Activated CD8-positive, alpha-beta memory T cell treated with anti-CD3 and anti-CD28 coated beads, Interleukin-2, amount 50 U/mL, for 48 hours (primary cell): ENCODE data around the gene LAMA5.

Experiments used
- DNase-seq: peaks from one replicate; pipeline ENCODE4 v3.0.0-alpha.2; 2020

LAMA5 gene, protein sequence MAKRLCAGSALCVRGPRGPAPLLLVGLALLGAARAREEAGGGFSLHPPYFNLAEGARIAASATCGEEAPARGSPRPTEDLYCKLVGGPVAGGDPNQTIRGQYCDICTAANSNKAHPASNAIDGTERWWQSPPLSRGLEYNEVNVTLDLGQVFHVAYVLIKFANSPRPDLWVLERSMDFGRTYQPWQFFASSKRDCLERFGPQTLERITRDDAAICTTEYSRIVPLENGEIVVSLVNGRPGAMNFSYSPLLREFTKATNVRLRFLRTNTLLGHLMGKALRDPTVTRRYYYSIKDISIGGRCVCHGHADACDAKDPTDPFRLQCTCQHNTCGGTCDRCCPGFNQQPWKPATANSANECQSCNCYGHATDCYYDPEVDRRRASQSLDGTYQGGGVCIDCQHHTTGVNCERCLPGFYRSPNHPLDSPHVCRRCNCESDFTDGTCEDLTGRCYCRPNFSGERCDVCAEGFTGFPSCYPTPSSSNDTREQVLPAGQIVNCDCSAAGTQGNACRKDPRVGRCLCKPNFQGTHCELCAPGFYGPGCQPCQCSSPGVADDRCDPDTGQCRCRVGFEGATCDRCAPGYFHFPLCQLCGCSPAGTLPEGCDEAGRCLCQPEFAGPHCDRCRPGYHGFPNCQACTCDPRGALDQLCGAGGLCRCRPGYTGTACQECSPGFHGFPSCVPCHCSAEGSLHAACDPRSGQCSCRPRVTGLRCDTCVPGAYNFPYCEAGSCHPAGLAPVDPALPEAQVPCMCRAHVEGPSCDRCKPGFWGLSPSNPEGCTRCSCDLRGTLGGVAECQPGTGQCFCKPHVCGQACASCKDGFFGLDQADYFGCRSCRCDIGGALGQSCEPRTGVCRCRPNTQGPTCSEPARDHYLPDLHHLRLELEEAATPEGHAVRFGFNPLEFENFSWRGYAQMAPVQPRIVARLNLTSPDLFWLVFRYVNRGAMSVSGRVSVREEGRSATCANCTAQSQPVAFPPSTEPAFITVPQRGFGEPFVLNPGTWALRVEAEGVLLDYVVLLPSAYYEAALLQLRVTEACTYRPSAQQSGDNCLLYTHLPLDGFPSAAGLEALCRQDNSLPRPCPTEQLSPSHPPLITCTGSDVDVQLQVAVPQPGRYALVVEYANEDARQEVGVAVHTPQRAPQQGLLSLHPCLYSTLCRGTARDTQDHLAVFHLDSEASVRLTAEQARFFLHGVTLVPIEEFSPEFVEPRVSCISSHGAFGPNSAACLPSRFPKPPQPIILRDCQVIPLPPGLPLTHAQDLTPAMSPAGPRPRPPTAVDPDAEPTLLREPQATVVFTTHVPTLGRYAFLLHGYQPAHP (N-terminal part only)

DNA sequence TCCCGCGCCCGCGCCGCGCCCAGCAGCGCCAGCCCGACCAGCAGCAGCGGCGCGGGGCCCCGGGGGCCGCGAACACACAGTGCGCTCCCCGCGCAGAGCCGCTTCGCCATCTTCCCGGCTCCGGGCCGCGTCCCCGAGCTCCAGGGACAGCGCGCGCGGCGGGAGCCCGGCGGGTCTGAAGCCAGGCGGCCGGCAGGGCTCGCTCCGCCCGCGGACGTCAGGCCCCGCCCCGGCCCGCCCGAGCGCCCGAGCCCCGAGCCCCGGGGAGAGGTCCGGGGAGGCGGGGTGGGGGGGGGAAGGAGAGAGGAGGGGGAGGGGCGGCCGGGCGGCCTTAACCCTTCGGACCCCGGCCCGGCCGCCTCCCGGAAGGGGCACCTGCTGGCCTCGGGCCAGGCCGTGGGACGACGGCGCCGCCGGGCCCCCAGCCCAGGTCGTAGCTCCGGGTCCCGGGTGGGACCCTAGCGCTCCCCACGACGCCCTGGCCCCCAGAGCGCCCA is at the start of gene LAMA5:
Gene LAMA5, minus strand, starts transcription at position 177 of the 497 bp plus-strand sequence. Its CDS starts 67 bp downstream, at position 110.
- no peak for DNase-seq

GRCh38 chr20:62415354-62416111 is 48.4 kb upstream of the LAMA5 start:
- no peak for DNase-seq

DNA sequence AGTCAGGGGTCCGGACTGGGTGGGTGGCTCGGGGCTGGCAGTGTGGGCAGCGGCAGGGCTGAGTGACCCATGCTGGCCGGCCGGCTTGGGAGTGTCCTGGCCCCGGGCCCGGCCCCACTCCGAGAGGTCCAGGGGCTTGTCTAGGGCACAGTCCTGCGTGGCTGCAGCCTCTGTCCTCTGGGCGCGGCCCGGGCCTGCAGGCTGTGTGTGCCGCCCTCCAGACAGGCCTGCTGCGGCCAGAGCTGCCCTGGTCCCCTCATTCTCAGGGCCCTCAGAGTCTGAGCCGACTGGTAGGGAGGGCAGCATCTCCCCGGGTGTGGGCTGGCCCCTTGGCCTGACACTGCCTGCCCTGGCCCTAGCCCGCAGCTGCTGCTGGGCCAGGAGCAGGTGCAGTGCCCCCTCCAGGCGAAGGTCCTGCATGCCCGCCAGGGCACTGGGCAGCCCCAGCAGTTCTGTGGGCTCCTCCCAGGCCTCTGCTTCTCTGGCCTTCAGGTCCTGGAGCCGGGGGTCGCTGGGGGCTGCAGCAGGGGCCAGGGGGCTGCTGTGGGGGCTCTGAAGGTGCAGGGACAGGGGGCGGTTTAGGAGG is 46.9 kb upstream of the LAMA5 start:
- DNase-seq = no peak

DNA sequence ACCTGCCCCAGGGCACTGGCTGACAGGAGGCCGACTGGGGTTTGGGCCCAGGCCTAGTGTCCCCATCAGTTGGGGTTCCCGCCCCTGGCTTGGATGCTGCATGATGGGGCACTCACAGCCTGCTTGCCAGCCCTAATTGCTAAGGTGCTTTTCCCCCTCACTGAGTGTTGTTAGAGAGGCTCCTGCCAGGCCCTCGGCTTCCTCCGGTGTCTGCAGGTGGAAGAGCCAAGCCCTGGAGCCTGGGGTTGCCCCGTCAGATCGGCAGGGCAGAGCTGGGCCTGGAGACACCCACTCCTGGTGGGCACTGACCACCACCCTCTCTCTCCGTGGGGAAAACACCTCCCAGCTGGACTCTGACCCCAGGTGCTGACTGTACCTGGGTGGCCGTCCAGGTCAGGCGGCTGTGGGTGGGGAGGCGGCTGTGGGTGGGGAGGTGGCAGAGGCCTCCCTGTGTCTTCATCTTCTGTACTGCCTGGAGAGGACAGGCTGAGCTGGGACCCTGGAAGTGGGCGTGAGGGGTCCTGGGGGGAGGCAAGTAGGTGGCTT is 46.0 kb upstream of the LAMA5 start:
- DNase-seq = no peak

GRCh38 chr20:62412194-62413024 is 45.3 kb upstream of the LAMA5 start:
- DNase-seq = no peak

- DNase-seq = no peak
These were observed 44.5 kb upstream of the LAMA5 start for GRCh38 chr20:62411479-62412193.

DNA sequence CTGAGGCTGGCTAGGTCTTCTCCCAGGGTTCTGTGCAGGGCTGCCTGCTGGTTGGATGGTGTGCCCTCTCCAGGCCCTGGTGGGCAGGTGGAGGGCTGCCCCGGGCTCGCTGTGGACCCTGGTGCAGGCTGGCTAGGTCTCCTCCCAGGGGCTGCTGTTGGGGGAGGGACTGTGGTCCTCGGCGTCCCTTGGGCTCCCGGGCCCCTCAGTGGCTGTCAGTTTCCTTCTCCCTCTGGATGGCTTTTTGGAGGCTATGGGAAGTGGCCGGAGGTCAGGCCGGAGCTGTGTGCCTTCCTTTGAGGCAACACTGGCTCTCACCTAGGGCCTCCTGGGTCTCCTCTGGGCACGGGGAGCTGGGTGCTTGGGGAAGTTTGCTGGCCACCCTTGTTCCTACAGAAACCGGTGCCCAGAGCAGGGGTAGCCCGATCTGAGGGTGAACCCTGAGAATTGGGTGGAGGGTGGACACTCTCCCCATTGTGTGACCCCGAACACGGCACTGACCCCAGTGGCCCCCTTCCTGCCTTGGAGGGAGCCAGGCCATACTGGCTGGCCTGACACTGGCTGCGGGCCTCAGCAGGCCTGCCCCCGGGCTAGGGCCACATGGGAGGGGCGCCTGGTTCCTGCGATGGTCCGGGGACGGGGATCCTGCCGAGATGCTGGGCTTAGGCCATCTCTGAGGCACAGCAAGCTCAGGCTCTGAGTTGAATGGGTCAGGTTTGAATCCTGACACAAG is 43.8 kb upstream of the LAMA5 start:
- DNase-seq = no peak

GRCh38 chr20:62409931-62410745 is 43.0 kb upstream of the LAMA5 start:
- DNase-seq = peak; percentile 66

DNA sequence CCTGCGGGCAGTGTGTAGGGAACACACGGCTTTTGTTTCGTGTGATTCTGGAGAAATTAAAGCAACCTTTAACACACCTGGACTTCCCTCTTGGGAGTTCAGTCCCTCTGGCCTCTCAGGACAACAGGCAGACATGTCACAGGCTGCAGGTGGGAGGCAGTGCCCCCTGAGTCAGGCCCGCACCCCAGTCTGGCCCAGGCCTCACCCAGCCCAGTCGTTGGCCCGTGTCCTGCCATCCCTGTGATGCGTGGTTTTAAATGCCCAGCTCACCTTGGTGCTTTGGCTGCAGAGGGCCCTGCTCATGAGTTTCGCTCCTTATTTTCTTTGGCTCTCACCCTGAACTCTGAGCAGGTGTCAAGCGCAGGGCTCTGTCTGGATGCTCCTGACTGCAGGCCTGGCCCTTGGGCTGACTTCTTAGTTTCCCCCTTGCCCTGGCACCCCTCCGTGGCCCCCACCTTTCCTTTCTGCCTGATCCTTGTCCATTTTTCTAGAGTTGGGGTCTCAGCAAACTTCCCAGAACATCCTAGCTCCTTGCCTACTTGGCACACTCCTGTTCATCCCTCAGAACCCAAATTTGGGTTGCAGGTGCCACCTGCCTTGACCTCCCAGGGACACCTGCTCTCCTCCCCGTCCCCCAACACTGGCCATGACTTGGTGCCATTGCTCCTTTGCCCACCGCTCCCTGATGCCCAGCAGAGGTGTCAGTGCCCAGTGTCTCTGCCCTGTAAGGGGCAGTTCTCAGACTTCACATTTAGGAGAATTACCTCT is 42.2 kb upstream of the LAMA5 start:
- no peak for DNase-seq

DNA sequence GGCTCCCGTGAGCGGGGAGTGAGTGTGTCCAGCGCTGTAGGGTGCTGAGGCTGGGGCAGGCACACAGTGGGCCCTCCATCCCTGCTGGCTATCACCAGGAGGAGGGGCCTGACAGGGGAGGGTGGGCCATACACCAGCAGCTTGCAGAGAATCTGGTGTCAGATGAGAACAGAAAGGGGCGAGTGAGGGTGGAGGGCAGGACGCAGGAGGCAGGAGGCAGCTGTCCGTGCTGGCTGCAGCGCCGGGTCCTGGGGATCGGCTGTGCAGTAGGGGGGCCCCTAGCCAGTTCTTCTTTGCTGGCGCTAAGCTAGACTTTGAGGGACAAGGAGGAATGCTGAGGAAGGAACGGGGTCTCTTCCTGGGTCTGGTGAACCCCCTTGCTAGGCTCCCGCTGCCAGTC is 41.5 kb upstream of the LAMA5 start:
- no peak for DNase-seq

DNA sequence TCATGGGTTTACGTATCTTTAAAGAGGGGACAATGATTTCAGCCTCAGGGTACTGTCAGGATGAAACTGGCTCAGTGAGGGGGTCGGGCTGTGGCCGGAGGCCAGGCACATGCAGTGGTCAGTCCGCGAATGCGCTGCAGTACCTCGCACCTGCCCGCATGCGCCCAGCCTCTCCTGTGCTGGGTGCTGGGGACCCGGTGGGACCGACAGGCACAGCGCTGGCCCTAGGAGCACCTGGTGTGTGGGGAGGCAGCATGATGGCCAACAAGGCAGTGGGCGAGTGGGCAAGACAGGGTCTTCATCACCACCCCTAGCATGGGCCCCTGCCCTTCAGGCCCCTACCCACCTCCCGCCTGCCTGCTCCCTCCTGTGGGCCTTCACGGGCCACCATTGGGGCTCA is 40.9 kb upstream of the LAMA5 start:
- no peak for DNase-seq

DNA sequence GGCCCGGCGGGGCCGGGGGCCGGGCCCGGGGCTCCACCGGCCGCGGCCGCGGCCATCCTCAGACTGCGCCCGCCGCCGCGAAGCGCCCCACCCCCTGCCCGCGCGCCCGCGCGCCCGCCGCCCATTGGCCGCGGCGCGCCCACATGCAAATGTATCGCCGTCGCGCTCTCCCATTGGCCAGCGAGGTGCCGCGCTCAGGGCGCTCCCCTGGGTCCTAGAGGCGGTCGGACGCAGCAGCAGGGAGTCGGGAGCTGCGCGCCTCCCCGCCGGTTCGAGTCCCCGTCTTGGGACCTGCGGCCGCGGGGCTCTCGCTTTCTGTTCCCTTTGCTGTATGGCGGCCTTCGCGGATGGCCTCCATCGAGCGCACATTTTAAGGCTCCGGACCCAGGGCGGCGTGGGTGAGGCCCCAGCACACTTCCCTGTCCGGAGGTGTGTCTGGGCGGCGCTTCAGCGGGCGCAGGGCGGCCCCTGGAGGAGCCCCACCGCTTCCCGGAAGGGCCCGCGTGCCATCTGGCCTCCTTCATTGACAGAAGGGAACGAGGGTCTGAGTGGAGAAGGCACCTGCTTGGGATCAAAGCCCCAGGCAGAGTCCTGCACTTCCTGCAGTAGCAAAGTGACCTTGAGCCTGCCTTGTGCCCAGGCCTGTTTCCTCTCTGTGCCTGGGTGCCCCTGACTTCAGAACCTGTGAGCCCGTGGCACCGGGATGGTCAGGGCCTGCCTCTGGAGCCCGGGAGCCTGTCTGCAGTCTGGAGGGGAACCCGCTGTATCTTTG is 40.3 kb upstream of the LAMA5 start, which contains the start of gene CABLES2:
Gene CABLES2, minus strand, starts transcription at position 65 of the 772 bp plus-strand sequence. Its CDS starts 9 bp downstream, at position 56.
- DNase-seq = peak; percentile 95

- no peak for DNase-seq
These were observed 39.6 kb upstream of the LAMA5 start for GRCh38 chr20:62406635-62407176.

DNA sequence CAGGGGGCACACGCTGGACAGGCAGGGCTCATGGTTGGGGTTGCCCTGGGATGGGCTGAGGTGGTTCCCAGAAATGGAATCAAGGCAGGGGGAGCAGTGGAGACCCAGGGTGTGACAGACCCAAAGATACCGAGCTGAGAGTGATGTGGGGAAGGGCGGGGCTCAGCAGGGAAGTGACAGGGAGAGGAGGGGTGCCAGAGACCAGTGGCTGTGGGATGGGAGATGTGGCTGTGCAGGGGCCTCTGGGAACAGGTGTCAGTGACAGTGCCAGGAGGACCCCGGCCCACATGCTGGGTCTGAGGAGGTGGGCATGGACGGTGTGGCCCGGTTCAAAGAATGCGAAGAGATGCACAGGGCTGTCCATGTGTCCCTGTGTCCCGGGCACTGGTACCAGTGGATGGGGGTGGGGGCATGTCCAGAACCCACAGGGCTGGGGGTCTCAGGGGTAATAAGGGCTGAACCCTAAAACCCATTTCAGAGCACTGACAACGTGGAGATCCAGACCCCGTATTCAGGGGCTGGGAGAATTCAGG is 38.9 kb upstream of the LAMA5 start:
- DNase-seq = no peak

GRCh38 chr20:62405108-62405980 is 38.2 kb upstream of the LAMA5 start:
- DNase-seq = no peak
